C4-2B (cell line): ENCODE results near the gene SORL1-AS1.

Source experiments
- H3K27ac ChIP-seq: fragments of 450-650 bp; 2 replicates; pipeline ENCODE4 v1.5.1; 2017
- ZFX ChIP-seq: fragments of 450-650 bp; IDR thresholded peaks from 2 replicates; pipeline ENCODE4 v1.6.1; 2017
- TF ChIP-seq, protein P1 (sequence below): fragments of 450-650 bp; conservative IDR thresholded peaks from 2 replicates; pipeline ENCODE4 v1.5.1; 2017; ENCODE audit warnings: mild to moderate bottlenecking

The SORL1-AS1 gene

DNA sequence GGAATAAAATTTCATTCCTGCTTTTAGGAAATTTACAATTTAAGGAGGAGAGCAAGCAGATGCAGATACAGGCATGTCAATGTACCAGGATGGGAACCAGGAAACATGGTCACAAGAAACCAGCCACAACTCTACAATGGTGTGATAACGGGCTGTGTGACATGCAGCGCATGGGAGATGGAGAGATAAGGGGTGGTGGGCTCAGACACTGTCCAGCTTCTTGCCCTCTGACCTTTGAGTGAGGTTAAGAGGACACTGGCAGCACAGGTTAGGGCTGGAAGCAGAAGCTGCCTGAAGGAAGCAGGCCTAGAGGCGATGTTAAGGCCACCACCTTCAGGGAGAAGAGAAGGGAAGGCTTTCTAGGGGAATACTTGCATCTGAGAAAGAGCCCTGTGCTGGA lies 2.3 kb upstream of the SORL1-AS1 start:
- no peak overlapping the region for H3K27ac ChIP-seq
- TF ChIP-seq, protein P1, sequence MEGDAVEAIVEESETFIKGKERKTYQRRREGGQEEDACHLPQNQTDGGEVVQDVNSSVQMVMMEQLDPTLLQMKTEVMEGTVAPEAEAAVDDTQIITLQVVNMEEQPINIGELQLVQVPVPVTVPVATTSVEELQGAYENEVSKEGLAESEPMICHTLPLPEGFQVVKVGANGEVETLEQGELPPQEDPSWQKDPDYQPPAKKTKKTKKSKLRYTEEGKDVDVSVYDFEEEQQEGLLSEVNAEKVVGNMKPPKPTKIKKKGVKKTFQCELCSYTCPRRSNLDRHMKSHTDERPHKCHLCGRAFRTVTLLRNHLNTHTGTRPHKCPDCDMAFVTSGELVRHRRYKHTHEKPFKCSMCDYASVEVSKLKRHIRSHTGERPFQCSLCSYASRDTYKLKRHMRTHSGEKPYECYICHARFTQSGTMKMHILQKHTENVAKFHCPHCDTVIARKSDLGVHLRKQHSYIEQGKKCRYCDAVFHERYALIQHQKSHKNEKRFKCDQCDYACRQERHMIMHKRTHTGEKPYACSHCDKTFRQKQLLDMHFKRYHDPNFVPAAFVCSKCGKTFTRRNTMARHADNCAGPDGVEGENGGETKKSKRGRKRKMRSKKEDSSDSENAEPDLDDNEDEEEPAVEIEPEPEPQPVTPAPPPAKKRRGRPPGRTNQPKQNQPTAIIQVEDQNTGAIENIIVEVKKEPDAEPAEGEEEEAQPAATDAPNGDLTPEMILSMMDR = no peak
- no peak for TF ChIP-seq ZFX

DNA sequence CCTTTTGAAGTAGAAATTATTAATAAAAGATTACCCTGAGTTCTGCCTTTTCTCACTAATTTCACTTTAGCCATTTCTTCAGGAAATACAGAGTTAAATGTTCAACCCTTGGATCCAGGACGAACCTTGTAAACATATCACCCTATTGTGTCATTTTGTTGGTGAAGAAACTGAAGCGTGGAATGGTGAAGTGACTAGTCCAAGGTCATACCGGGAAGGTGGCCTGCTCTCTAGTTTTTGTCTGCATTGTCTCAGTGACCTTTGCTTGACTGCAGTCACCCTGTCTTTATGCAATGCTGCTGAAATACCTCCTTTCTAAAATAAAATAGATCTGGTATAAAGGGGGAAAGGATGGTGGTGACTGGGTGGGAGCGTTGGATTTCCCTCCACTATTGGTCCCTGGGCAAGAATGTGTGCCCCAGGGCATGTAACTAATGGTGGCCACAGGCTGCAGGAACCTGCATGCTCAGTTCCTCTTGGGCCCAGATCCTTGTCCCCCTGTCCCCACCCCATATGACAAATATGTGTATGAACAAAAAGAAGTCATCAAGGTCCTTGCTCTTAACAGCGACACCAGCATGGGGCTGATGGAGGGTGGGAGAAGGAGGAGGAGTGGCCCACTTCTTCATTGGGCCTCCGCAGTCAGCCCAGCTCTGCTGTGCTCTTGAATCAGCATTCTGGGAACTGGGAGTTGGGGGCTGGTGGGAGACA lies 977 bp upstream of the SORL1-AS1 start:
- H3K27ac ChIP-seq = no peak overlapping the region
- TF ChIP-seq, protein P1 = no peak
- TF ChIP-seq ZFX = no peak

DNA sequence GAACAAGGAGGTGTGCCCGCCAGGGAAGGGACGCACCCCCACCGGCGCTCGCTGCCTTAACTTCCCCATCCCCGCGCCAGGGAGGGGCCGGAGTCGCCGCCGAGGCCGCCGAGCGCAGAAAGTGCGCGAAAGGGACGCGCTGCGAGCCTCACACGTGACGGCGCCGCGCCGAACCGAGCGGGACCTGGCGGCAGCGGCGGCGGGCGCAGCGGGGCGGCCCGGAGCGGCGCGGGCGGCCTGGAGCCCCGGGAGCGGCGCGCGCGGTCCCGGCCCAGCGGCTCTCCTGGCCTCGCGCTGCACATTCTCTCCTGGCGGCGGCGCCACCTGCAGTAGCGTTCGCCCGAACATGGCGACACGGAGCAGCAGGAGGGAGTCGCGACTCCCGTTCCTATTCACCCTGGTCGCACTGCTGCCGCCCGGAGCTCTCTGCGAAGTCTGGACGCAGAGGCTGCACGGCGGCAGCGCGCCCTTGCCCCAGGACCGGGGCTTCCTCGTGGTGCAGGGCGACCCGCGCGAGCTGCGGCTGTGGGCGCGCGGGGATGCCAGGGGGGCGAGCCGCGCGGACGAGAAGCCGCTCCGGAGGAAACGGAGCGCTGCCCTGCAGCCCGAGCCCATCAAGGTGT lies 670 bp downstream of the SORL1-AS1 start, which contains the start of gene SORL1:
Gene SORL1, plus strand, starts transcription at position 329 of the 623 bp plus-strand sequence. Its CDS starts 18 bp downstream, at position 347.
- peak within 1 kb of the TSS; percentile 72 for H3K27ac ChIP-seq
- TF ChIP-seq, protein P1 = peak; percentile 93
- TF ChIP-seq ZFX = peak; percentile 42

DNA sequence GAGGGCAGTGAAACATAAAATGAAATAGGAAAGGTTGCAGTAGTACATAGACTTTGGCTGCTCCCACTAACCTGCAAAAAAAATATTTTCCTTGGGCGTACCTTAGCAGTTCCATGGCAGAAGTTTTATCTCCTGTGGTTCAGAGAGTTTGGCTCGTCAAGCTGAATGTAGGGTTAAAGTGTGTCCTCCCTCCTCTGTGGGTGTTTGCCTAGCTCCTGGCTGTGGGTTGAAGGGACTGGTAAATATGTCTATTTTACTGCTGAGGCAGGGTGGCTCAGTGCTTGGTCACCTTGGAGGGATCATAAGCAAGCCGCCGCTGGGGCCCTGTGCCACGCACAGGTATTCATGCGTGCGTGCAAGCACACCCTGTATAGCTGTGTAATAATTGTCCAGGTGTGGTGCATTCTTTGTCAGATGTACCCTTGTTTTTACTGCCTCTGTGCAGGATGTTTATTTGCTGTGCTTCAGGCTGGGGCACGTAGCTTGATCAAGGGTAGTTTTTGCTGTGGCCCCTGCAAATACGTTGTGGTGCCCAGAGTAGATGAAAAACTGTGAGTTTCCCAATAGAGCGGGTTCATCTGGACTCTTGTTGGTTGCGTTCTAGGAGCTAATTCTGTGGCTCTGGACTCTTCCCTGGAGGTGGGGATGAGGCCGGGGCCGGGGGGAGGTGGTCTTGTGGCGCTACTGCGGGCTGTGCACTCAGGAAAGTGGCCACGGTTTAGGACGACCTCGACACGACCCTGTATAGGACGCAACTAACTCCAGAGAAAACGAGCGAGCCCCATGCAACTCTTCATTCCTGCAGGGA lies 1.4 kb downstream of the SORL1-AS1 start:
- TF ChIP-seq, protein P1 = no peak
- no peak for TF ChIP-seq ZFX
- peak overlapping the region; percentile 72 for H3K27ac ChIP-seq

DNA sequence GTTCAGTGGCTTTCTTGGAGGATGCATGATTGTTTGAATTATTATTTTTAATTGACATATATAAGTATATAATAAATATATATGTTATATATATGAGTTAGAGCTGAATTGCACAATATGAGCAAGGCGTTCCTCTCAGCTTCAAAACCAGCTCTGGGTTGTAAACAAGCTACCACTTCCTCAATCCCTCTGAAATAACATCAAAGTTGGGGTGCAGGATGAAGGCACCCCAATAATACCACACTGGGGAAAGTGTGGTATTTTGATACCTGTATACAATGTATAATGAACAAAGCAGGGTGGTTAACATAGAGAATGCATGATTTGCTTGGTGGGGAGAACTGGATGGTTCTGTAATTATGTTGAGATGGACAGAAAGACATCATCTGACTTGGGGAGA lies 2.4 kb downstream of the SORL1-AS1 start:
- no peak overlapping the region for H3K27ac ChIP-seq
- TF ChIP-seq ZFX = no peak
- TF ChIP-seq, protein P1 = no peak

DNA sequence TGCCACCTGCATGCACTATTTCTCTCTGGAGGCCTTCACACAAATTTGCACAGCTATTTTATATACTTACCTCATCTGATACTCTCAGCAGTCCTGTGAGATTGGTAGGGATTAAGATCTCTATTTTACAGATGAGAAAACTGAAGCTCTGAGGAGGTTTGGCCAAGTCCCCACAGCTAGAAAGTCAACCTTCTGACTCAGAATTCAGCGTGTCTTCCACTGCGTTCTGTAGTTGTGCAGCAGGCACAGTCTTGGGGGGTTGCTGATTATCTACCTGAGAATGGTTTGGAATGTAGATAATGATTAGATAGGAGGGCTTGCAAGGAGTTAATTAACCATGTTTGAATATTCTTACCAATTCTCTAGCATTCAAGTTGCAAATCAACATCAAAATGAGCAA lies 3.1 kb downstream of the SORL1-AS1 start:
- no peak overlapping the region for H3K27ac ChIP-seq
- TF ChIP-seq, protein P1 = no peak
- TF ChIP-seq ZFX = no peak

DNA sequence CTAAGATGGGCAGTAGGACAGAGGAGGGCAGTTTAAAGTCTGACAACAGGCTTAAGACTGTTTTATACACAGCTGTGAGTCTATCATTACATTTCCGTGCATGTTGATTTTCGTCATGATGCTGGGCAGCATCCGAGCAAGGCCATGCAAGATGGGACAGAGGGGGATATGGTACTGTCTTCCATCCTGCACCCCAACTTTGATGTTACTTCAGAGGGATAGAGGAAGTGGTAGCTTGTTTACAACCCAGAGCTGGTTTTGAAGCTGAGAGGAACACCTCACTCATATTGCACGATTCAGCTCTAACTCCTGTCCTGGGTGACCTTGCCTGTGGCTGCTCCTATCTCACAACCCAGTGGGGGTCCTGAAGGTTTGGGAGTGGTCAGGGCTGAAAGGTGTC lies 3.6 kb downstream of the SORL1-AS1 start:
- TF ChIP-seq, protein P1 = no peak
- TF ChIP-seq ZFX = no peak
- no peak overlapping the region for H3K27ac ChIP-seq
